BJ (cell line): ENCODE measurements around the gene LCTL. TPM values are rescaled to one million over a fixed set of nuclear protein-coding genes. Genes with fewer than 3 reads are reported as not detected.

Source experiments
- CTCF ChIA-PET: fragments of 350-600 bp; formaldehyde crosslinking; extraction: SDS; loops from one replicate; lab custom pipeline; 2021; ENCODE audit warnings: antibody characterized with exemption, inconsistent platforms; lab: Yijun Ruan, JAX
- POLR2A ChIA-PET: fragments of 300-600 bp; sonication (Branson Sonifier 250); formaldehyde crosslinking; extraction: SDS; loops from one replicate; lab custom pipeline; 2021; ENCODE audit warnings: antibody characterized with exemption; lab: Charles Lee
- DNase-seq: peaks from one replicate; pipeline ENCODE4 v3.0.0-alpha.2; 2011; ENCODE audit warnings: low read depth
- H3K27me3 ChIP-seq: 2 replicates; pipeline ENCODE4 v1.6.0; 2011; ENCODE audit warnings: low read length; ENCODE audit not compliant: control insufficient read depth, insufficient read depth
- H3K36me3 ChIP-seq: 2 replicates; pipeline ENCODE4 v1.5.1; 2011; ENCODE audit warnings: low read length; ENCODE audit not compliant: control insufficient read depth, insufficient read depth
- H3K4me3 ChIP-seq: 2 replicates; pipeline ENCODE4 v1.5.1; 2011; ENCODE audit warnings: low read depth, mild to moderate bottlenecking, control low read depth, low read length
- polyA minus RNA-seq: library from RNA; depleted of rRNA, polyadenylated mRNA; stranded (reverse); fragments of >200 nt; gene quantifications from 2 replicates; pipeline ENCODE4 v1.2.3, GENCODE V29; 2011; rRNA and poly(A)+ RNA removed
- polyA plus RNA-seq: library from polyadenylated mRNA; depleted of rRNA; stranded (reverse); fragments of >200 nt; gene quantifications from 2 replicates; pipeline ENCODE4 v1.2.3, GENCODE V29; 2011; rRNA removed
- TF ChIP-seq, protein P1 (sequence below): IDR thresholded peaks from 2 replicates; pipeline ENCODE4 v1.5.1; 2011; ENCODE audit warnings: low read depth, mild to moderate bottlenecking, control low read depth, inconsistent platforms, low read length, moderate library complexity; ENCODE audit not compliant: insufficient read depth

Gene LCTL, protein sequence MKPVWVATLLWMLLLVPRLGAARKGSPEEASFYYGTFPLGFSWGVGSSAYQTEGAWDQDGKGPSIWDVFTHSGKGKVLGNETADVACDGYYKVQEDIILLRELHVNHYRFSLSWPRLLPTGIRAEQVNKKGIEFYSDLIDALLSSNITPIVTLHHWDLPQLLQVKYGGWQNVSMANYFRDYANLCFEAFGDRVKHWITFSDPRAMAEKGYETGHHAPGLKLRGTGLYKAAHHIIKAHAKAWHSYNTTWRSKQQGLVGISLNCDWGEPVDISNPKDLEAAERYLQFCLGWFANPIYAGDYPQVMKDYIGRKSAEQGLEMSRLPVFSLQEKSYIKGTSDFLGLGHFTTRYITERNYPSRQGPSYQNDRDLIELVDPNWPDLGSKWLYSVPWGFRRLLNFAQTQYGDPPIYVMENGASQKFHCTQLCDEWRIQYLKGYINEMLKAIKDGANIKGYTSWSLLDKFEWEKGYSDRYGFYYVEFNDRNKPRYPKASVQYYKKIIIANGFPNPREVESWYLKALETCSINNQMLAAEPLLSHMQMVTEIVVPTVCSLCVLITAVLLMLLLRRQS
- 0.17 and 0.25 TPM in 2 replicates for polyA plus RNA-seq
- 0.24 TPM in 1 of 2 replicates, not detected in the other for polyA minus RNA-seq

DNA sequence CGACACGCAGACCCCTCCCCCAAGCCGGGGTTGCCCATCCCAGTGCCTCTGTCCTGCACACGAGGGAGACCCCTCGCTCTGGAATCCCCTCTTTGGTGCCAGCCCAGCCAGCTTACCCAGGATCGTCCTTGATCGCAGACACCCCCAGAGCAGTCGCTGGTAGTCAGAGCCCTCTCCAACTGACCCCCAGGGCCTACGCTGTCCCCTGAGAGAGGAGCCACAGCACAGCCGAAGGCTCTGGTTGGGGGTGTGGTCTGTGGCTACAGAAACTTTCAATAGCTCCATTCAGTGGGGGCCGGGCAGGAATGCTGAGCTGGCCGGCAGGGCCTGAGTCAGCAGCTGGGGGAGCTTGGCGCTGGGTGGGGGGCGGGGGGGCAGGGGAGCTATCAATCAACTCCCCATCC lies at the start of gene LCTL:
TSS of gene LCTL (minus strand) at position 258 of the 404 bp plus-strand sequence. CDS start 633 bp downstream, outside the sequence.
- Histone ChIP-seq H3K27me3 (no peaks in the 10 kb centered on the region), H3K4me3 (no peak within 1 kb of the TSS), H3K36me3 (no peaks in the 10 kb centered on the region)
- TF ChIP-seq, protein P1, sequence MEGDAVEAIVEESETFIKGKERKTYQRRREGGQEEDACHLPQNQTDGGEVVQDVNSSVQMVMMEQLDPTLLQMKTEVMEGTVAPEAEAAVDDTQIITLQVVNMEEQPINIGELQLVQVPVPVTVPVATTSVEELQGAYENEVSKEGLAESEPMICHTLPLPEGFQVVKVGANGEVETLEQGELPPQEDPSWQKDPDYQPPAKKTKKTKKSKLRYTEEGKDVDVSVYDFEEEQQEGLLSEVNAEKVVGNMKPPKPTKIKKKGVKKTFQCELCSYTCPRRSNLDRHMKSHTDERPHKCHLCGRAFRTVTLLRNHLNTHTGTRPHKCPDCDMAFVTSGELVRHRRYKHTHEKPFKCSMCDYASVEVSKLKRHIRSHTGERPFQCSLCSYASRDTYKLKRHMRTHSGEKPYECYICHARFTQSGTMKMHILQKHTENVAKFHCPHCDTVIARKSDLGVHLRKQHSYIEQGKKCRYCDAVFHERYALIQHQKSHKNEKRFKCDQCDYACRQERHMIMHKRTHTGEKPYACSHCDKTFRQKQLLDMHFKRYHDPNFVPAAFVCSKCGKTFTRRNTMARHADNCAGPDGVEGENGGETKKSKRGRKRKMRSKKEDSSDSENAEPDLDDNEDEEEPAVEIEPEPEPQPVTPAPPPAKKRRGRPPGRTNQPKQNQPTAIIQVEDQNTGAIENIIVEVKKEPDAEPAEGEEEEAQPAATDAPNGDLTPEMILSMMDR, result no peak
- ChIA-PET POLR2A (no interaction called here), CTCF (interaction anchor here (0.6 to 3.2 kb wide), 6 partner anchors 9 to 56 kb away, joined by 3 to 13 read pairs (median 5); no protein-coding TSS in a partner anchor)
- DNase-seq, result no peak

DNA sequence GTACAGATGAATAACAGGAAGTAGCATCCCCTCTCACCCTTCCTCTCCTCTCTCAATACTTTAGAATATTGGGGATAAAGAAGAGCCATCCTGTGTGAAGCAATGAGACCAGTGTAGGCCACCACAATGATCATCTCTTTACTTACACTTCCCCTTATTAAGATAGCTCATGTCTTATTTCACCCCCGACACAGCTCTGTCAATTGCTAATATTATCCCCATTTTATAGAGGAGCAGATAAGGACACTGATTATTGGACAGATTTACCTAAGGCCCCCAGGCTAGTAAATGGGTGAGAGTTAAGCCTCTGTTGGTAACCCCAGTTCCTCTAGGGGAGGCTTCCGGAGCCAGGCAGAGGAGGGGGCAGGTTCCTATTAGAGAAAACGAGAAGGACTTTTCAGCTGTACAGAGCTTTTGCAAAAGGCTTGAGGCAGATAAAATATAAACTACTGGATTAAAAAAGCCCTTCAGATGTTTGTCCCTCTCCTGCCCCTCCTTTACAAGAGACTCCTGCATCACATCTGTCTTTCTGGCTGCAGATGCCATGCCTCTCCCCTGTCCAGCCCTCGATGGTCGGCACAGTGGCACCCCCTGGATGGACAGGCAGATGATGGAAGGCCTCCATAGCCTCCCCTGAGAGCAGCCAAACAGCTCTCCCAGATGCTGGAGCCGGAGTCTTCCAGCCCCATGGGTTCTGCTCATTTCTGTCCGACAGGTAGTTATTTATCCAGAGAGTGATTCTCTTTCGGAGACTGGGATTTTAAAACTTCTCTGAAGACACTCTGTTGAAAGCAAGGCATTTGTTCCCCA lies 49.4 kb upstream of the LCTL start:
- Histone ChIP-seq H3K27me3 (no peaks in the 10 kb centered on the region), H3K36me3 (no peaks in the 10 kb centered on the region), H3K4me3 (no peak overlapping the region)
- DNase-seq, result no peak
- ChIA-PET POLR2A (interaction anchor here (0.5 to 0.6 kb wide), 2 partner anchors 47 to 232 kb away, joined by 4 to 5 read pairs; no protein-coding TSS in a partner anchor), CTCF (interaction anchor here (0.7 to 3.9 kb wide), 10 partner anchors 10 to 237 kb away, joined by 3 to 22 read pairs (median 4); no protein-coding TSS in a partner anchor)
- TF ChIP-seq, protein P1, result no peak

DNA sequence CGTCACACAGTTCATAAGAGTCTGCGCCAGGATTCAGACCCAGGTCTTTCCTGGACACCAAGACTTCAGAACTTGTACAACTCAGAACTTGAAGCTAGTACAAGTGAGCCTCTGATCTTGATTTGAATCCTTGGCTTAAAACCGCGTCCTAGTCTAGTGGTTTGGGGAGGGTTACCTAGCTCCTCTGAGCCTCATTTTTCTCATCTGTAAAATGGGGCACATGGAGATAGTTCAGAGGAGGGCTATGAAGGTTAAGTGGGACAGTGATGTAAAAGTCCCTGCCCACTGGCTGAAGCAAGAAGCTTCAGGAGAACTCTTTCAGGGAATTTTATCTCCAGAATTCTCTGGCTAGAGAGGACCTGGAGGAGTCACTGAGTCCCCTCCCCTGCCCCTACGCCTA lies 48.7 kb upstream of the LCTL start:
- no peaks in the 10 kb centered on the region for H3K36me3 ChIP-seq
- H3K27me3 ChIP-seq, result no peaks in the 10 kb centered on the region
- TF ChIP-seq, protein P1, result no peak
- no peak overlapping the region for H3K4me3 ChIP-seq
- POLR2A ChIA-PET, result no interaction called here
- CTCF ChIA-PET, result interaction anchor here (0.7 to 3.9 kb wide), 6 partner anchors 9 to 238 kb away, joined by 3 to 22 read pairs (median 5); no protein-coding TSS in a partner anchor
- no peak for DNase-seq

DNA sequence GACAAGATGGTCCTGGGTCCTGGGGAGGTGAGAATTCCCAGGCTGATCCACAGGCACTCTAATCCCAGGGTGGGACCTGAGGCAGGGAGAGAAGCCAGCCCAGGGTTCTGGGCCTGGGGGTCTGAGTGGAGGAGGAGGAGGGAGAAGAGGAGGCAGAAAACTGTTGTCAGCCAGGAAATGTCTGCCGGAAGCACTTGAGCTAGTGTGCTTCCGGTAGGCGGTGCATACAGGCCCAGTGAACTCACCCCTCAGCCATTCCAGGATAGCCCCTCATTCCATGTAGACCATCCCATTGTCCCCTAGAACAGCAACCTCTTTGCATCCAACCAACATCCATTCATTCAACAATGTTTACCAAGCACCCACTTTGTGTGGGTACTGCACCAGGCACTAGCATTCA lies 47.9 kb upstream of the LCTL start:
- ChIA-PET CTCF (interaction anchor here (0.7 to 3.9 kb wide), 5 partner anchors 8 to 238 kb away, joined by 3 to 22 read pairs (median 3); no protein-coding TSS in a partner anchor), POLR2A (no interaction called here)
- H3K27me3 ChIP-seq, result no peaks in the 10 kb centered on the region
- no peak overlapping the region for H3K4me3 ChIP-seq
- no peak for DNase-seq
- TF ChIP-seq, protein P1, result no peak
- H3K36me3 ChIP-seq, result no peaks in the 10 kb centered on the region
